Activated T-helper 17 cell treated with anti-CD3 and anti-CD28 coated beads, Interleukin-2, amount 50 U/mL, for 72 hours (primary cell): ENCODE results near the gene SDK1. TPM values are rescaled to one million over a fixed set of nuclear protein-coding genes. Genes with fewer than 3 reads are reported as not detected.

Experiments used
- ATAC-seq: fragments of 150-1000 bp; cut with Tn5 transposase; replicated peaks from 2 replicates; pipeline ENCODE4 v1.10.0; 2021; ENCODE audit warnings: mild to moderate bottlenecking, moderate library complexity
- H3K27ac Mint-ChIP-seq: one replicate; pipeline ENCODE4 v1.8.0; 2022; ENCODE audit warnings: mixed read lengths
- H3K27me3 Mint-ChIP-seq: one replicate; pipeline ENCODE4 v1.8.0; 2022; ENCODE audit warnings: mixed read lengths
- H3K36me3 Mint-ChIP-seq: one replicate; pipeline ENCODE4 v1.8.0; 2022; ENCODE audit warnings: low read depth, mild to moderate bottlenecking, mixed read lengths
- H3K4me1 Mint-ChIP-seq: one replicate; pipeline ENCODE4 v1.8.0; 2022; ENCODE audit warnings: mixed read lengths
- H3K4me3 Mint-ChIP-seq: one replicate; pipeline ENCODE4 v1.8.0; 2022; ENCODE audit warnings: mild to moderate bottlenecking, mixed read lengths
- H3K9me3 Mint-ChIP-seq: one replicate; pipeline ENCODE4 v1.8.0; 2022; ENCODE audit warnings: mixed read lengths
- total RNA-seq, 2 donors: library from RNA; stranded (reverse); gene quantifications; one replicate each; pipeline ENCODE4 v1.2.3, GENCODE V29; 2022

SDK1 gene
- total RNA-seq, 2 donors from 2014 or later = 0.06 to 1.1 TPM

DNA sequence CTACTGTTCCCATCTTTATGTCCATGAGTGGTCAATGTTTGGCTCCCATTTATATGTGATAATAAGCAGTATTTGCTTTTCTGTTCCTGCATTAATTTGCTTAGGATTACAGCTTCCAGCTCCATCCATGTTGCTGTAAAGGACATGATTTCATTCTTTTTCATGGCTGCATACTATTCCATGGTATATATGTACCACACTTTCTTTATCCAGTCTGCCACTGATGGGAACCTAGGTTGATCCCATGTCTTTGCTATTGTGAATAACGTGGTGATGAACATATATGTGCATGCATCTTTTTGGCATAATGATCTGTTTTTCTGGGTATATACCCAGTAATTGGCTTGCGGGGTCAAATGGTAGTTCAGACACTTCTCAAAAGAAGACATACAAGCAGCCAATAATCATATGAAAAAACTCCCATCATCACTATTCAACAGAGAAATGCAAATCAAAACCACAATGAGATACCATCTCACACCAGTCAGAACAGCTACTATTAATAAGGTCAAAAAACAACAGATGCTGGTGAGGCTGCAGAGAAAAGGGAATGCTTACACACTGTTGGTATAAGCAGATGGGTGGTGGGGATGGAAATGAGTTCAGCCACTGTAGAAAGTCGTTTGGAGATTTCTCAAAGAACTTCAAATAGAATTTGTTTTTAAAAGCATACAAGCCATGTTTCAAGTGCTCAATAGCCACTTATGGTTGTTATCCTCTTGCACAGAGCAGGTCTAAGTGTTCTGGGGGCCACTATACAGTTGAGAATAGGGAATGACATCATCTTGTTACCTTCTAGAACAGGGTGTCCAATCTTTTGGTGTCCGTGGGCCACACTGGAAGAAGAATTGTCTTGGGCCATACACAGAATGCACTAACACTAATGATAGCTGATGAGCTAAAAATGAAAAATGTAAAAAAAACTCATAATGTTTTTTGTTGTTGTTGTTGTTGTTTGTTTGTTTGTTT is 23.2 kb upstream of the SDK1 start:
- H3K27me3 Mint-ChIP-seq = peaks cover 9% of the 10 kb centered on the region
- no peak for ATAC-seq
- H3K4me1 Mint-ChIP-seq = no peaks in the 10 kb centered on the region
- no peak overlapping the region for H3K27ac Mint-ChIP-seq
- no peaks in the 10 kb centered on the region for H3K9me3 Mint-ChIP-seq
- no peak overlapping the region for H3K4me3 Mint-ChIP-seq
- no peaks in the 10 kb centered on the region for H3K36me3 Mint-ChIP-seq

DNA sequence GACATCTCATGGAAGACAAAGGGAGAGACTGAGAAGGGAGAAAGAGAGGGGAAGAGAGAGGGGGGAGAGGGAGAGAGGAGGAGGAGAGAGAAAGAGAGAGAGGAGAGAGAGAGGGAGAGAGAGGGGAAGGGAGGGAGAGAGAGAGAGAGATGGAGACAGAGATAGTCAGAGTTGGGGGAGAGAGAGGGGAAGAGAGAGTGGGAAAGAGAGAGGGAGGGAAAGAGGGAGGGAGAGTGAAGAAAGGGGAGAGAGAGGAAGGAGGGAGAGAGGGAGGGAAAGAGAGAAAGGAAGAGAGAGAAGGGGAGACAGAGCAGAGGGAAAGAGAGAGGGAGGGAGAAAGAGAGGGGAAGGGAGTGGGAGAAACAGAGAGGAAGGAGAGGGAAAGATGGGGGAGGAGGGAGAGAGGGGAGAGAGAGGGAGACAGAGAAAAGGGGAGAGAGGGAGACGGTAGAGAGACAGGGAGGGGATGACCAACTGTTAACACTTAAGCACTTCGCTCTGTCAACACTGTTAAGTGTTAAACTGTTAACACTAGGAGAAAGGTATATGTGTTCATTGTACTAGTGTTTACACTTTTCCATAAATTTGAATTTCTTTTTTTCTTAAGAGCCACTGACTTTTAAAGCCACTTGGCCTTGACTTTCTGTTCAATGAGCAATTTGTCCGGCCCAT is 21.8 kb upstream of the SDK1 start:
- Mint-ChIP-seq H3K36me3 (no peaks in the 10 kb centered on the region), H3K4me3 (no peak overlapping the region), H3K9me3 (no peaks in the 10 kb centered on the region), H3K27ac (no peak overlapping the region), H3K27me3 (peaks cover 9% of the 10 kb centered on the region), H3K4me1 (no peaks in the 10 kb centered on the region)
- no peak for ATAC-seq

GRCh38 chr7:3280445-3280844 is 20.6 kb upstream of the SDK1 start:
- Mint-ChIP-seq H3K4me1 (no peaks in the 10 kb centered on the region), H3K27me3 (peaks cover 9% of the 10 kb centered on the region), H3K4me3 (no peak overlapping the region), H3K36me3 (no peaks in the 10 kb centered on the region), H3K27ac (no peak overlapping the region), H3K9me3 (no peaks in the 10 kb centered on the region)
- ATAC-seq = no peak

DNA sequence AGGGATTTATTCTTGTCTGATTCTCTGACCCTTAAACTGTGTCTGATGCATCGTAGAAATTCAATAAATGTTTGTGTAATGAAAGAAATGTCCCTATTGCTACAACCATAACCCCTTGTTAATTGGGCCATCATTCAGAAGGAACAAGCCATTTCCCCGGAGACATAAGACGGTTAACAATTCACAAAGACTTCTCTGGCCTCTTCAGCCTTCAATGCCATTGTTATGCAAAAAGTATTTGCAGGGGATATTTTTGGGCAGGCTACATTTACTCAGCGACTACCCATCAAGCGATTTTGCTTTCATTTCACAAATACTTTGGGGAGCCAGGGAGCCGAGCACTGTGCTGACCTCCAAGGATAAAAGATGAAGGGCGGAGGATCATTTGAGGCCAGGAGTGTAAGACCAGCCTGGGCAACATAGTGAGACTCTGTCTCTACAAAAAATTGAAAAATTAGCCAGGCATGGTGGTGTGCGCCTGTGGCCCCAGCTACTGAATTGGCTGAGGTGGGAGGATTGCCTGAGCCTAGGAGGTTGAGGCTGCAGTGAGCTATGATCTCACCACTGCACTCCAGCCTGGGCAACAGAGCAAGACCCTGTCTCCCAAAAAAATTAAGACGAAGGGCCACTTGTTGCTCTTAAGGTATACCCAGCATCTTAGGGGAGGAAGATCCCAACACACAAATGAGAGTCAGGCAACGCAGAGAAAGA is 20.0 kb upstream of the SDK1 start:
- Mint-ChIP-seq H3K27me3 (peaks cover 9% of the 10 kb centered on the region), H3K36me3 (no peaks in the 10 kb centered on the region), H3K27ac (no peak overlapping the region), H3K4me3 (no peak overlapping the region), H3K4me1 (no peaks in the 10 kb centered on the region), H3K9me3 (no peaks in the 10 kb centered on the region)
- ATAC-seq = no peak

DNA sequence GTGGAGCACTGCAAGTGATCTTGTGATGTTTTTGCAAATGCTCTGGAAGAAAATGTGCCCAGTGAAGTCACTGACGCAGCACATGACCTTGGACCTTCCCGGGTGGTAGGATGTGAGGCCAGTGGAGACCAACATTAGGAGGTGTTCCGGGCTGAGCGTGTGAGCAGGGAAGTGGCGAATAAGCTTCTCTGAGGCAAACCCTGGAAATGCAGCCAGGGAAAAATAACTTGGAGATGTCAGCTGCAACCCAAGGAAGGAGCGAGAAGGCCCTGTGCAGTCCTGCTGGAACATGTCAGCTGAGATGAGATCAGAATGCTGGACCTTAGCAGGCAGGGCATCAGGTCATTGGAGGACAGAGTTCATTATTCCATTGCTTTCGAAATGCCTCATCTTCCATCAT is 18.6 kb upstream of the SDK1 start:
- no peak for ATAC-seq
- Mint-ChIP-seq H3K9me3 (no peaks in the 10 kb centered on the region), H3K27me3 (peaks cover 9% of the 10 kb centered on the region), H3K4me3 (no peak overlapping the region), H3K27ac (no peak overlapping the region), H3K4me1 (no peaks in the 10 kb centered on the region), H3K36me3 (no peaks in the 10 kb centered on the region)

- no peak overlapping the region for H3K27ac Mint-ChIP-seq
- H3K4me3 Mint-ChIP-seq = no peak overlapping the region
- H3K4me1 Mint-ChIP-seq = no peaks in the 10 kb centered on the region
- no peak for ATAC-seq
- H3K9me3 Mint-ChIP-seq = no peaks in the 10 kb centered on the region
- peaks cover 9% of the 10 kb centered on the region for H3K27me3 Mint-ChIP-seq
- no peaks in the 10 kb centered on the region for H3K36me3 Mint-ChIP-seq
Observed at GRCh38 chr7:3283130-3283704, 17.8 kb upstream of the SDK1 start.

GRCh38 chr7:3285652-3286051 is 15.4 kb upstream of the SDK1 start:
- H3K4me1 Mint-ChIP-seq = no peaks in the 10 kb centered on the region
- peaks cover under 1% of the 10 kb centered on the region for H3K27me3 Mint-ChIP-seq
- no peak overlapping the region for H3K4me3 Mint-ChIP-seq
- no peaks in the 10 kb centered on the region for H3K36me3 Mint-ChIP-seq
- ATAC-seq = no peak
- H3K9me3 Mint-ChIP-seq = no peaks in the 10 kb centered on the region
- H3K27ac Mint-ChIP-seq = no peak overlapping the region

DNA sequence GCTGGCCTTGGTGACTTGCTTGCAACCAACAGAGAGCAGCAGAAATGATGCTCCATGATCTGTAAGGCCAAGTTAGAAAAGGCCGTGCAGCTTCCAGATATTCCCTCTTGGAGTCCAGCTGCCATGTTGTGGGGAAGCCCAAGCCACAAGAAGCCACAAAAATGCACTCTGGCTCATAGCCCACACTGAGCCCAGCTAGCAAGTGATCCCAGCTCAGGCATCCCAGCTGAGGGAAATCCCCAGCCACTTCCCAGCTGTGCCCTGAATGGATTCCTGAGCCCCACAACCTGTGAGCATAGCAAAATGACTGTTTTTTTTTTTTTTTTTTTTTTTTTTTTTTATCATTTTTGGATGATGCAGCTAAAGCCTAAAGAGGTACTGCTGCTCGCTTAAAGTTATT is 11.1 kb upstream of the SDK1 start:
- Mint-ChIP-seq H3K36me3 (no peaks in the 10 kb centered on the region), H3K27me3 (peaks cover 17% of the 10 kb centered on the region), H3K4me3 (no peak overlapping the region), H3K9me3 (no peaks in the 10 kb centered on the region), H3K27ac (no peak overlapping the region), H3K4me1 (no peaks in the 10 kb centered on the region)
- no peak for ATAC-seq

- H3K27ac Mint-ChIP-seq = no peak overlapping the region
- no peak overlapping the region for H3K4me3 Mint-ChIP-seq
- H3K4me1 Mint-ChIP-seq = no peaks in the 10 kb centered on the region
- H3K27me3 Mint-ChIP-seq = peaks cover 25% of the 10 kb centered on the region
- no peak for ATAC-seq
- no peaks in the 10 kb centered on the region for H3K36me3 Mint-ChIP-seq
- H3K9me3 Mint-ChIP-seq = no peaks in the 10 kb centered on the region
Observed at GRCh38 chr7:3292694-3293093, 8.4 kb upstream of the SDK1 start.

DNA sequence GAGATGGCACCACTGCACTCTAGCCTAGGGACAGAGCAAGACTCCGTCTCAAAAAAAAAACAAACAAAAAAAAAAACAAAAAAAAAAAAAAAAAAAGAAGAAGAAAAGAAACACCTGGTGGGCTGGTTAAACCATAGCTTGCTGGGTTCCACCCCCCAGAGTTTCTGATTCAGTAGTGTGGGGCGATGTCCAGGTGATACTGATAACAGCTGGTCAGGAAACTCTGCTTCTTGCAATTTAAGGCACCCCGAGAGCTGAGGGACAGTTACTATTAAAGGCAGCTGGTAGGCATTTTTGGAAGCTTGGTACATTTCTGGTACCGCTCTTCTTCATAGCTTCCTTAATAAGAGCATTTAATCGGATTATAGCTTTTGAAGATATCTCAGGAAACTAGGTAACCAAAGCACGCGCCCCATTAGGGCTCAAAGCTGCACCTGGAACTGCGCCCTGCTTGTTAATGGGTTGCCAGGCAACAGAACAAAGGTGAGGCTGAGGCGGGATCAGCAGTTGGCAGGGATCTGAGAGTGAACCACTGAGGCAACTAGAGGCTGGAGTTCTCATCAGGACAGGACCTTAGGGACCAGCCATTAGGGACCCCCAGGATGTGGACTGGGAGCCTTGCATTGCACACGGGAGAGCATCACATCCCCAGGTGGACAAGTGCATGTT is 6.5 kb upstream of the SDK1 start:
- no peaks in the 10 kb centered on the region for H3K36me3 Mint-ChIP-seq
- ATAC-seq = no peak
- no peak overlapping the region for H3K27ac Mint-ChIP-seq
- peaks cover 30% of the 10 kb centered on the region for H3K27me3 Mint-ChIP-seq
- no peak overlapping the region for H3K4me3 Mint-ChIP-seq
- H3K4me1 Mint-ChIP-seq = no peaks in the 10 kb centered on the region
- no peaks in the 10 kb centered on the region for H3K9me3 Mint-ChIP-seq

- ATAC-seq = no peak
- H3K27ac Mint-ChIP-seq = no peak overlapping the region
Observed at GRCh38 chr7:3297105-3297819, 3.8 kb upstream of the SDK1 start.

GRCh38 chr7:3300221-3300650 is 816 bp upstream of the SDK1 start:
- Mint-ChIP-seq H3K4me1 (no peaks in the 10 kb centered on the region), H3K36me3 (no peaks in the 10 kb centered on the region)

More at GRCh38 chr7:3297105-3297819, 3.8 kb upstream of the SDK1 start:
- H3K9me3 Mint-ChIP-seq = no peaks in the 10 kb centered on the region
- no peak overlapping the region for H3K4me3 Mint-ChIP-seq
- H3K27me3 Mint-ChIP-seq = peaks cover 35% of the 10 kb centered on the region
- no peaks in the 10 kb centered on the region for H3K4me1 Mint-ChIP-seq
- no peaks in the 10 kb centered on the region for H3K36me3 Mint-ChIP-seq

GRCh38 chr7:3301449-3301731 is 338 bp downstream of the SDK1 start:
- no peak overlapping the region for H3K27ac Mint-ChIP-seq
- H3K36me3 Mint-ChIP-seq = no peaks in the 10 kb centered on the region
- no peaks in the 10 kb centered on the region for H3K4me1 Mint-ChIP-seq
- no peaks in the 10 kb centered on the region for H3K9me3 Mint-ChIP-seq
- H3K4me3 Mint-ChIP-seq = no peak overlapping the region
- H3K27me3 Mint-ChIP-seq = peaks cover 35% of the 10 kb centered on the region
- ATAC-seq = peak; percentile 21

More at GRCh38 chr7:3300221-3300650, 816 bp upstream of the SDK1 start:
- H3K9me3 Mint-ChIP-seq = no peaks in the 10 kb centered on the region
- peak overlapping the region; percentile 28 for H3K4me3 Mint-ChIP-seq
- no peak for ATAC-seq
- H3K27me3 Mint-ChIP-seq = peaks cover 37% of the 10 kb centered on the region
- no peak overlapping the region for H3K27ac Mint-ChIP-seq
